ENCODE results near the gene SCN7A. TPM values are rescaled to one million over a fixed set of nuclear protein-coding genes. Genes with fewer than 3 reads are reported as not detected.

The SCN7A gene
- total RNA-seq, 1 donor from 2014 or later, result 0.32 TPM

GRCh38 chr2:166436189-166436588, 57.9 kb downstream of the SCN7A start:
- Mint-ChIP-seq H3K4me3 (ENCODE audit: unreplicated experiment) (no peak overlapping the region), H3K9me3 (ENCODE audit: unreplicated experiment) (peaks cover 2% of the 10 kb centered on the region), H3K27ac (ENCODE audit: unreplicated experiment) (no peak overlapping the region), H3K36me3 (ENCODE audit: unreplicated experiment) (peaks cover 6% of the 10 kb centered on the region), H3K27me3 (ENCODE audit: unreplicated experiment) (no peaks in the 10 kb centered on the region), H3K4me1 (ENCODE audit: low read depth, unreplicated experiment) (no peaks in the 10 kb centered on the region)
- no peak for TF ChIP-seq CTCF (IDR thresholded peaks at IDR 0.05; ENCODE audit: partially characterized antibody, unreplicated experiment)
- no peak for DNase-seq

GRCh38 chr2:166434491-166434890, 59.6 kb downstream of the SCN7A start:
- peaks cover 2% of the 10 kb centered on the region for H3K9me3 Mint-ChIP-seq (ENCODE audit: unreplicated experiment)
- no peak for DNase-seq
- H3K27ac Mint-ChIP-seq (ENCODE audit: unreplicated experiment), result no peak overlapping the region
- no peak overlapping the region for H3K4me3 Mint-ChIP-seq (ENCODE audit: unreplicated experiment)
- no peaks in the 10 kb centered on the region for H3K4me1 Mint-ChIP-seq (ENCODE audit: low read depth, unreplicated experiment)
- peaks cover 6% of the 10 kb centered on the region for H3K36me3 Mint-ChIP-seq (ENCODE audit: unreplicated experiment)
- no peaks in the 10 kb centered on the region for H3K27me3 Mint-ChIP-seq (ENCODE audit: unreplicated experiment)
- TF ChIP-seq CTCF (IDR thresholded peaks at IDR 0.05; ENCODE audit: partially characterized antibody, unreplicated experiment), result no peak

- H3K4me3 Mint-ChIP-seq (ENCODE audit: unreplicated experiment), result no peak overlapping the region
- no peaks in the 10 kb centered on the region for H3K27me3 Mint-ChIP-seq (ENCODE audit: unreplicated experiment)
- TF ChIP-seq CTCF (IDR thresholded peaks at IDR 0.05; ENCODE audit: partially characterized antibody, unreplicated experiment), result no peak
These were observed 60.6 kb downstream of the SCN7A start for GRCh38 chr2:166433457-166433856.

GRCh38 chr2:166432331-166432730, 61.7 kb downstream of the SCN7A start:
- no peak for TF ChIP-seq CTCF (IDR thresholded peaks at IDR 0.05; ENCODE audit: partially characterized antibody, unreplicated experiment)
- Mint-ChIP-seq H3K4me1 (ENCODE audit: low read depth, unreplicated experiment) (no peaks in the 10 kb centered on the region), H3K9me3 (ENCODE audit: unreplicated experiment) (no peaks in the 10 kb centered on the region), H3K36me3 (ENCODE audit: unreplicated experiment) (no peaks in the 10 kb centered on the region), H3K27me3 (ENCODE audit: unreplicated experiment) (no peaks in the 10 kb centered on the region), H3K27ac (ENCODE audit: unreplicated experiment) (no peak overlapping the region), H3K4me3 (ENCODE audit: unreplicated experiment) (no peak overlapping the region)
- no peak for DNase-seq

More at GRCh38 chr2:166433457-166433856, 60.6 kb downstream of the SCN7A start:
- no peak for DNase-seq
- H3K27ac Mint-ChIP-seq (ENCODE audit: unreplicated experiment), result no peak overlapping the region
- peaks cover 2% of the 10 kb centered on the region for H3K9me3 Mint-ChIP-seq (ENCODE audit: unreplicated experiment)
- H3K4me1 Mint-ChIP-seq (ENCODE audit: low read depth, unreplicated experiment), result no peaks in the 10 kb centered on the region
- H3K36me3 Mint-ChIP-seq (ENCODE audit: unreplicated experiment), result peaks cover 6% of the 10 kb centered on the region

GRCh38 chr2:166424841-166425240, 69.2 kb downstream of the SCN7A start:
- DNase-seq, result no peak
- no peak for TF ChIP-seq CTCF (IDR thresholded peaks at IDR 0.05; ENCODE audit: partially characterized antibody, unreplicated experiment)
- Mint-ChIP-seq H3K36me3 (ENCODE audit: unreplicated experiment) (no peaks in the 10 kb centered on the region), H3K4me3 (ENCODE audit: unreplicated experiment) (no peak overlapping the region), H3K27me3 (ENCODE audit: unreplicated experiment) (no peaks in the 10 kb centered on the region), H3K9me3 (ENCODE audit: unreplicated experiment) (no peaks in the 10 kb centered on the region), H3K4me1 (ENCODE audit: low read depth, unreplicated experiment) (no peaks in the 10 kb centered on the region), H3K27ac (ENCODE audit: unreplicated experiment) (no peak overlapping the region)
